GM18499 (cell line): Measurements from ENCODE around the gene RYR1.
"Not testable (repeated sequence)": the region's sequence is repeated elsewhere in the genome, so short reads cannot be mapped to it uniquely, and the experiment has no call there.

Experiments used
- ATAC-seq: cut with Tn5 transposase; IDR thresholded peaks from one replicate; pipeline ENCODE4 v1.9.1; 2021; ENCODE audit warnings: moderate number of reproducible peaks; ENCODE audit not compliant: insufficient read depth, unreplicated experiment

The RYR1 gene

DNA sequence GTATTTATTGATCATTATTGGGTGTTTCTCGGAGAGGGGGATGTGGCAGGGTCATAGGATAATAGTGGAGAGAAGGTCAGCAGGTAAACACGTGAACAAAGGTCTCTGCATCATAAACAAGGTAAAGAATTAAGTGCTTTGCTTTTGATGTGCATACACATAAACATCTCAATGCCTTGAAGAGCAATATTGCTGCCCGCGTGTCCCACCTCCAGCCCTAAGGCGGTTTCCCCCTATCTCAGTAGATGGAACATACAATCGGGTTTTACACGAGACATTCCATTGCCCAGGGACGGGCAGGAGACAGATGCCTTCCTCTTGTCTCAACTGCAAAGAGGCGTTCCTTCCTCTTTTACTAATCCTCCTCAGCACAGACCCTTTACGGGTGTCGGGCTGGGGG lies 197.8 kb downstream of the RYR1 start:
- not testable (repeated sequence) for ATAC-seq

- not testable (repeated sequence) for ATAC-seq
These were observed 198.5 kb downstream of the RYR1 start for GRCh38 chr19:38631811-38632475.

DNA sequence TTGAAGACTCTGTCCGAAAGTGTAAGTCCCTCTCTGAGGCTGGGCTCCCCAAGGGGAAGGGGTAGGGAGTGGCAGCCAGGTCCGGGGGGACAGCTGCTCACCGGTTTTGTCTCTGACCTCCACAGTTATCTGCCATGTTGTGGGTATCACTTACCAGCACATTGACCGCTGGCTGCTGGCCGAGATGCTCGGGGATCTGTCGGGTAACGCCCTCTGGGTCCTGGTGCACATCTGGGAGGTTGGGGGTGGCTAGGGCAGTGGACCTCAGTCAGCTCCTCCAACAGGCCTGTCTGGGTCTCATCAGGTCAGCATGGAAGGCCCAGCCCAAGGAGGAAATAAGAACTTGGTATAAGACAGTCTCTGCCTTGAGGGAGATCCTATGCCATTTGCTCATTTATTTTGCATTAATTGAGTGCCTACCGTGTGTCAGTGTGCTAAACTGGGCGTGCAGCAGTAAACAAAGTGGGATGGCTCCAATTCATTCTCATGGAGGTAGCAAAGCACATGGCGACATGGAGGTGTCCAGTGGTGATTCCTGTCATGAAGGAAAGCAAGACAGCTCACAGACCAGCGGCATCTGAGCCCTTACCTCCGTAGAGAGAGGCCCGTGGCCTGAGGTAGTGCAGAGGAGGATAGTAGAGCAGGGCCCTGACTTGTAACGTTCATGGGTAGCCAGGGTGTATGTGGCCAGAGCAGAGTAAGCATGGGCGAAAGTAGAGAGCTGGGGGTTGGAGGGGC lies 199.2 kb downstream of the RYR1 start:
- ATAC-seq = no peak

- no peak for ATAC-seq
These were observed 201.4 kb downstream of the RYR1 start for GRCh38 chr19:38634757-38635482.

DNA sequence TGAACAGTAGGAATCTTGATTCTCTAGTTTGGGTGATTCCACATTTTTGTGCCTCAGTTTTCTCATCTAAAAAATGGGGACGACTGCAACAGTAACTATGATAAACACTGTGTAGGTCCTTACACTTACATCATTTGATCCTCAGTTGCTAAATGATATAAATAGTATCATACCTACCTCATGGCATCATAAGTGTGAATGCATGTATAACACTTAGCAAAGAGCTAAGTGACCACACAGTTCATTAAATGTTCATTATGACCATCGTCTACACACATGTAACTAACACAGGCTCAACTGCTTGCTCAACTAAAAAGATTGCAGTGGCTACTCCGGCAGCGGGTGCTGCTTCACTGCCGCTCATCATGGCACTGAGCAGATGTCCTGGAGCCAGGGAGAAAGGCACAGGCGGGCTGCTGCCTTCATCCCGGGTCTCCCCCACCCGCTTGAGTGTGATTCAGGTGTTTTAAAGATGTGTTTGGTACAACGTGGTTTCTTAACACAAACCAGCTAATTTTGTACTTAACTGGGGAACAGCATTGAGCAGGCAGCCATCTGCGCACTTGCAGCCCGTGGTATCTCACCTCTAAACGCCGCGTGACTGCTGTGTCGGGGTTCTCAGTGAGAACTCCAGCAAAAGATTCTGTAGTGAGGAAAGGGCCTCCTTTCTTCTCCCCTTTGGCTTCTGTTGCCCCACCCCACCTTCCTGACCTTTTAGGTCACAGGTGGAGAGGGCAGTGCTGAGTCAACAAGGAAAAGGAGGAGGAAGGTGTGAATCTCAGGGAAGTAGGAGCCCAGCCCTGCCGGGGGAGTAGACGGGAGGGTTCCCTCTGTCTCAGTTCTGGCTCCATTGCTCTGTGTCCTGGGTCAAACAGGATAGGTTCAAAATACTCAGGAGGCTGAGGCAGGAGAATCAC lies 202.2 kb downstream of the RYR1 start:
- ATAC-seq = no peak
